Measurements from ENCODE around the gene CLTA. TPM values are rescaled to one million over a fixed set of nuclear protein-coding genes. Genes with fewer than 3 reads are reported as not detected.
"Not testable (repeated sequence)": the region's sequence is repeated elsewhere in the genome, so short reads cannot be mapped to it uniquely, and the experiment has no call there.

CLTA gene
- polyA plus RNA-seq, 4 donors = 189 to 285 (median 281) TPM

GRCh38 chr9:36221667-36222066 lies 30.9 kb downstream of the CLTA start:
- DNase-seq (ENCODE audit: low read depth in 4 of 4, low spot score in 3 of 4) = no peak

DNA sequence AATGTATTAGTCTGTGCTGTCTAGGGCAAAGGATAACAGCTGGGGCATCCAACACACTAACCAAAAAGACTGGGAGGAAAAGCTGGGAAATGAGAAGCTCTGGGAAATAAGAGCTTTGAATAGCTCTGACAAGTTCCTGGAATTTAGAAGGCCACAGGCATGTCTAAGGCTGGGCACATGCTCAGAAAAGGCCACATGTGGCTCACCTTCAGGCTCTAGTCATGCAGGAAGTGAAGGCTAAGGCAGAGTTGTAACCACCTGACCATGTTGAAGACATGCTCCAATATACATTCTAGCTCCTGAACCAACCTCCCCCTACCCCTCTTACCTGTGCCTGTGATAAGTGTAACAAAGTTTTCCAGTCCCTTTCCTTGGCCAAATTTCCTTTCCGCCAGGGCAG lies 31.7 kb downstream of the CLTA start:
- DNase-seq (ENCODE audit: low read depth in 4 of 4, low spot score in 3 of 4) = no peak

- no peak for DNase-seq (ENCODE audit: low read depth in 4 of 4, low spot score in 3 of 4)
These were observed 46.5 kb downstream of the CLTA start for GRCh38 chr9:36237230-36237629.

DNA sequence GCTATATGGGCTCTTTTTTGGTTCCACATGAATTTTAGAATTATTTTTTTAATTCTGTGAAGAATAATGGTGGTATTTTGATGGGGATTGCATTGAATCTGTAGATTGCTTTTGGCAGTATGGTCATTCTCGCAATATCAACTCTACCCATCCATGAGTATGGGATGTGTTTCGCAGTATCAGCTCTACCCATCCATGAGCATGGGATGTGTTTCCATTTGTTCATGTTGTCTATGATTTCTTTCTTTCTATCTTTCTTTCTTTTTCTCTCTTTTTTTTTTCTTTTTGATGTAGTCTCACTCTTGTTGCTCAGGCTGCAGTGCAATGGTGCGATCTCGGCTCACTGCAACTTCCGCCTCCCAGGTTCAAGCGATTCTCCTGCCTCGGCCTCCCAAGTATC lies 48.5 kb downstream of the CLTA start:
- DNase-seq (ENCODE audit: low read depth in 4 of 4, low spot score in 3 of 4) = not testable (repeated sequence)

DNA sequence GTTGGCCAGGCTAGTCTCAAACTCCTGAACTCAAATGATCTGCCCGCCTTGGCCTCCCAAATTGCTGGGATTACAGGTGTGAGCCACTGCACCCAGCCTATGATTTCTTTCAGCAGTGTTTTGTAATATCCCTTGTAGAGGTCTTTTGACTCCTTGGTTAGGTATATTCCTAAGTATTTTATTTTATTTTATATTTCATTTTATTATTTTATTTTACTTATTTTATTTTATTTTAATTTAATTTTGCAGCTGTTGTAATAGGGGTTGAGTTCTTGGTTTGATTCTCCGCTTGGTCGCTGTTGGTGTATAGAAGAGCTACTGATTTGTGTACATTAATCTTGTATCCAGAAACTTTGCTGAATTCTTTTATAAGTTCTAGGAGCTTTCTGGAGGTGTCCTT lies 49.0 kb downstream of the CLTA start:
- DNase-seq (ENCODE audit: low read depth in 4 of 4, low spot score in 3 of 4) = not testable (repeated sequence)

DNA sequence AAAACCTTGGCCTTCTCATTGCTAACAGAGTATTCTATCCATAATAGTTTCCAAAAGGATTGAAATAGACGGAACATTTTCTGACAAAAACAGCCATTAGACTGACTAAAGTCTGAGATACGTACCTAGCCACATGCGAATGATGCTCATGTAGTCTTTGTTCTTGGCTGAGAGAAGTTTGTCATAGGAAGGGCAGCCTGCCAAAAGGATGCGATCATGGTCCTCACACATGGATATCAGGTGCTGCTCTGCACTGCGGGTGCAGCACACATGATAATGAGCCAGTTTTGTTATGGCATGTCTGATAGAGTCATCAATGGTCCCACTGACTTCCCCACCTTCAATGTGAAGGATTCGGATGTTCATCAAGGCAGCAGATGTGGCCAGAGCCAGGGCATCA lies 55.2 kb downstream of the CLTA start:
- no peak for DNase-seq (ENCODE audit: low read depth in 4 of 4, low spot score in 3 of 4)

- no peak for DNase-seq (ENCODE audit: low read depth in 4 of 4, low spot score in 3 of 4)
These were observed 56.6 kb downstream of the CLTA start for GRCh38 chr9:36247356-36247755.

- DNase-seq (ENCODE audit: low read depth in 4 of 4, low spot score in 3 of 4) = not testable (repeated sequence)
These were observed 57.3 kb downstream of the CLTA start for GRCh38 chr9:36248061-36248460.

GRCh38 chr9:36249189-36249588 lies 58.5 kb downstream of the CLTA start:
- DNase-seq (ENCODE audit: low read depth in 4 of 4, low spot score in 3 of 4) = no peak

- DNase-seq (ENCODE audit: low read depth in 4 of 4, low spot score in 3 of 4) = no peak
These were observed 59.4 kb downstream of the CLTA start for GRCh38 chr9:36250079-36250478.

DNA sequence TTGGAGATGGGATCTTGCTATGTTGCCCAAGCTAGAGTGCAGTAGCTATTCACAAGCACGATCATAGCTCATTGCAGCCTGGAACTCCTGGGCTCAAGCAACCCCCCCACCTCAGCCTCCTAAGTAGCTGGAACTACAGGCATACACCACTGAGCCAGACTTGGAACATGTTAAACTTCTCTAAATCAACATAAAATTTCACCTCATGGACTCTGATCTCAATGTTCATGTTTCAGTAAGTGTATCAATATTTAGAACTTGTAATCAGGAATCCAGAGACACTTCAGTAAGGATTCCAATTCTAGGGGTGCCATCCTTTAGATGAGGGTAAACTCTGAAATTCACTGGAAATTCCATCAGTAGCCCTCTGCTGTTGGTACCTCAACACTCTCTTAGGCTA lies 60.7 kb downstream of the CLTA start:
- DNase-seq (ENCODE audit: low read depth in 4 of 4, low spot score in 3 of 4) = no peak

DNA sequence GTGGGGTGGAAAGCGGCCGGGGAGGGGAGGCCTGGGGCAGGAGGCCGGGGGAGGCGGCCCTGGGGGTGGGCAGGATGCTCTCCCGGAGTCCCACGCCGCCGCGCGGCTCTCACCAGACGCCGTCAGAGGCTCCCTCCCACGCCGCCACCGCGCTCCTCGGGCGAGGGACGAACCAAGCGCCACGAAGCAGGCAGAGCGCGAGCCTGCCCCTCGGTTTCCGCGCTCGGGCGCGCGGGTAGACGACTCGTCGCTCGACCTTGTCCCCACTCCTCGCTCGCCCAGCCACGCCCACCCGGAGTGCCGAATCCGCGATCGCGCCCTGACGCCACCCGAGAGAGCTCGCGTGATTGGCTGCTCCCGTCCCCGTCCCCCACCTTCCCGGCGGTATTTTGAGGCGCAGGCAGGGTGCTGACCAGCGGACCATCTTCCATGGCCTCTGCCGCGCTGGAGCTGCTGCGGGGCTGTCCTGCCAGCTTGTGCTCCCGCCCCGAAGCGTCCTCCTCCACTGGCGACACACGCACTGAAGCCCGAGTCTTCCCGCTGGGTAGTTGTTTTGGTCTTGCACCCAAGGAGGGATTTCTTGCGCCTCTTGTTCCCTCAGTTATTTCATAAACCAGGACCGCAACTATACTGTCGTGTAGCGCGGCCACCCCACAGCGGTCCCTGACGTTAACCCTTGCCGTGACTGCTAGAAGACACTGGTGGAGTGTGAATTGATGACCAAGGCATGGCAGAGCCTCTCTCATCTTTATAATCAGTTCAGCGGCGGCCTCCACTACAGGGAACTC lies 67.7 kb downstream of the CLTA start, which contains the start of gene GNE:
TSS of gene GNE (minus strand) at position 241 of the 788 bp plus-strand sequence. CDS start 9,093 bp downstream, outside the sequence.
- peak; percentile 89 to 94 (median 90) for DNase-seq (ENCODE audit: low read depth in 4 of 4, low spot score in 3 of 4)

GRCh38 chr9:36258996-36259533 lies 68.3 kb downstream of the CLTA start:
- DNase-seq (ENCODE audit: low read depth in 4 of 4, low spot score in 3 of 4) = no peak

Other genes starting within 250 kb of the CLTA start
- not detected for gene OR2S2, start 232.8 kb upstream of the CLTA start, polyA plus RNA-seq (ENCODE audit: insufficient read length in 4 of 4)
- 10 to 100 TPM; 26.6 to 66.7 (median 33.5) TPM for gene RECK, start 154.0 kb upstream of the CLTA start, polyA plus RNA-seq (ENCODE audit: insufficient read length in 4 of 4)
- 10 to 100 TPM; 35.6 to 68.3 (median 46.0) TPM for gene GLIPR2, start 54.2 kb upstream of the CLTA start, polyA plus RNA-seq (ENCODE audit: insufficient read length in 4 of 4)
- under 1 TPM; 0.36 to 0.55 (median 0.50) TPM for gene CCIN, start 21.5 kb upstream of the CLTA start, polyA plus RNA-seq (ENCODE audit: insufficient read length in 4 of 4)
- 10 to 100 TPM; 17.7 to 21.6 (median 20.5) TPM for gene GNE, start 67.5 kb downstream of the CLTA start, polyA plus RNA-seq (ENCODE audit: insufficient read length in 4 of 4)
- 10 to 100 TPM; 42.1 to 55.9 (median 48.1) TPM for gene RNF38, start 209.3 kb downstream of the CLTA start, polyA plus RNA-seq (ENCODE audit: insufficient read length in 4 of 4)